ENCODE data around the gene TRIM13.

Gene TRIM13

DNA sequence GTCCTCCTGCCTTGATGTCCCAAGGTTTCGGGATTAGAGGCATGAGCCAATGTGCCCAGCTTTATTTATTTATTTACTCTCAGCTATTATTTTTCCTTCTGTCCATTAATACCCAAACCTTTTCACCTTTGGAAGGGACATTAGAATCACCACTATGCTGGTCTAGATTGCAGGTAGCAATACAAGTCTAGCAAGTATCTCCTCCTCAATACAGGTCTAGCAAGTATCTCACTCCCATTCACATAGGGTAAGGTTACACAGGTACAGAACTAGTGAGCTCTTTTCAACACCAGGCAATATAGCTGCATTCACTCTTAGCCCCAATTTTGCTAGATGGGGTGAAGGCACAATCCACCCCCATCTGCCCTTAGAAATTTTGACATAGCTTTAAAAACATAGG, 43.3 kb upstream of the TRIM13 start:
- Histone ChIP-seq H3K9me3 (ENCODE audit: control insufficient read depth, insufficient read depth, low read length) (no peaks in the 10 kb centered on the region), H3F3A (ENCODE audit: control insufficient read depth, insufficient read depth) (no peaks in the 10 kb centered on the region), H4K20me1 (ENCODE audit: control insufficient read depth, insufficient read depth, low read depth, low read length) (no peaks in the 10 kb centered on the region), H3K36me3 (ENCODE audit: control insufficient read depth, low read length) (no peaks in the 10 kb centered on the region), H3K4me1 (ENCODE audit: control insufficient read depth, low read length) (peaks cover 3% of the 10 kb centered on the region; the same call in 1 of the 2 replicates), H3K79me2 (ENCODE audit: control insufficient read depth, low read length) (no peaks in the 10 kb centered on the region), H3K27me3 (ENCODE audit: control insufficient read depth, low read length) (no peaks in the 10 kb centered on the region), H3K27ac (ENCODE audit: low read depth, low read length) (no peak overlapping the region), H3K9me2 (replicated peaks; ENCODE audit: control insufficient read depth, low read length) (no peaks in the 10 kb centered on the region), H3K4me3 (ENCODE audit: low read length) (no peak overlapping the region), H3K4me2 (ENCODE audit: low read length) (no peak overlapping the region)
- TF ChIP-seq EZH2phosphoT487 (IDR thresholded peaks at IDR 0.05; ENCODE audit: borderline replicate concordance, low read length) = no peak
- TF ChIP-seq, protein P1, sequence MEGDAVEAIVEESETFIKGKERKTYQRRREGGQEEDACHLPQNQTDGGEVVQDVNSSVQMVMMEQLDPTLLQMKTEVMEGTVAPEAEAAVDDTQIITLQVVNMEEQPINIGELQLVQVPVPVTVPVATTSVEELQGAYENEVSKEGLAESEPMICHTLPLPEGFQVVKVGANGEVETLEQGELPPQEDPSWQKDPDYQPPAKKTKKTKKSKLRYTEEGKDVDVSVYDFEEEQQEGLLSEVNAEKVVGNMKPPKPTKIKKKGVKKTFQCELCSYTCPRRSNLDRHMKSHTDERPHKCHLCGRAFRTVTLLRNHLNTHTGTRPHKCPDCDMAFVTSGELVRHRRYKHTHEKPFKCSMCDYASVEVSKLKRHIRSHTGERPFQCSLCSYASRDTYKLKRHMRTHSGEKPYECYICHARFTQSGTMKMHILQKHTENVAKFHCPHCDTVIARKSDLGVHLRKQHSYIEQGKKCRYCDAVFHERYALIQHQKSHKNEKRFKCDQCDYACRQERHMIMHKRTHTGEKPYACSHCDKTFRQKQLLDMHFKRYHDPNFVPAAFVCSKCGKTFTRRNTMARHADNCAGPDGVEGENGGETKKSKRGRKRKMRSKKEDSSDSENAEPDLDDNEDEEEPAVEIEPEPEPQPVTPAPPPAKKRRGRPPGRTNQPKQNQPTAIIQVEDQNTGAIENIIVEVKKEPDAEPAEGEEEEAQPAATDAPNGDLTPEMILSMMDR (IDR thresholded peaks at IDR 0.05; ENCODE audit: low read depth, low read length, poor library complexity, severe bottlenecking) = no peak

GRCh38 chr13:49954674-49955455, 42.0 kb upstream of the TRIM13 start:
- no peaks in the 10 kb centered on the region for H4K20me1 ChIP-seq (ENCODE audit: control insufficient read depth, insufficient read depth, low read depth, low read length)
- TF ChIP-seq EZH2phosphoT487 (IDR thresholded peaks at IDR 0.05; ENCODE audit: borderline replicate concordance, low read length) = no peak
- TF ChIP-seq, protein P1 (IDR thresholded peaks at IDR 0.05; ENCODE audit: low read depth, low read length, poor library complexity, severe bottlenecking) = no peak
- no peak overlapping the region for H3K27ac ChIP-seq (ENCODE audit: low read depth, low read length)
- peaks cover 3% of the 10 kb centered on the region; the same call in 1 of the 2 replicates for H3K4me1 ChIP-seq (ENCODE audit: control insufficient read depth, low read length)
- no peaks in the 10 kb centered on the region for H3K9me3 ChIP-seq (ENCODE audit: control insufficient read depth, insufficient read depth, low read length)
- H3K9me2 ChIP-seq (replicated peaks; ENCODE audit: control insufficient read depth, low read length) = no peaks in the 10 kb centered on the region
- H3K36me3 ChIP-seq (ENCODE audit: control insufficient read depth, low read length) = no peaks in the 10 kb centered on the region
- H3K27me3 ChIP-seq (ENCODE audit: control insufficient read depth, low read length) = no peaks in the 10 kb centered on the region
- no peaks in the 10 kb centered on the region for H3K79me2 ChIP-seq (ENCODE audit: control insufficient read depth, low read length)
- H3K4me3 ChIP-seq (ENCODE audit: low read length) = no peak overlapping the region
- H3F3A ChIP-seq (ENCODE audit: control insufficient read depth, insufficient read depth) = no peaks in the 10 kb centered on the region
- H3K4me2 ChIP-seq (ENCODE audit: low read length) = no peak overlapping the region

DNA sequence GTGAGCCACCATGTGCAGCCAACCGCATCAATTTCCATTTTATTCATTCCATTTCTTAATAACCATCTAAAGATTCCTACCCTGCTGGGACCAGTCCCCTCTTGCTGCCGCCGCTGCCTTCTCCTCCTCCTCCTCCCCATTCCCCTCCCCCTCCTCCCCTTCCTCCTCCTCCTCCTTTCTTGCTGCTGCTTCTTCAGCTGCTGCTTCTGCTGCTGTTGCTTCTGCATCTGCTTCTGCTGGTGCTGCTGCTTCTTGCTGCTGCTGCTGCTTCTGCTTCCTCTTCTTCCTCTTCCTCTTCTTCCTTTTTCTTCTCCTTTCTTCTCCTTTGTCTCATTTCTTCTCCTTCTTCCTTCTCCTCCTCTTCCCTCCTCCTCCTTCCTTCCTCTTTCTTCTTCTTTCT, 40.7 kb upstream of the TRIM13 start:
- no peaks in the 10 kb centered on the region for H3K36me3 ChIP-seq (ENCODE audit: control insufficient read depth, low read length)
- no peak for TF ChIP-seq EZH2phosphoT487 (IDR thresholded peaks at IDR 0.05; ENCODE audit: borderline replicate concordance, low read length)
- TF ChIP-seq, protein P1 (IDR thresholded peaks at IDR 0.05; ENCODE audit: low read depth, low read length, poor library complexity, severe bottlenecking) = no peak
- no peaks in the 10 kb centered on the region for H3K9me2 ChIP-seq (replicated peaks; ENCODE audit: control insufficient read depth, low read length)
- H3K4me2 ChIP-seq (ENCODE audit: low read length) = no peak overlapping the region
- H4K20me1 ChIP-seq (ENCODE audit: control insufficient read depth, insufficient read depth, low read depth, low read length) = no peaks in the 10 kb centered on the region
- no peaks in the 10 kb centered on the region for H3K9me3 ChIP-seq (ENCODE audit: control insufficient read depth, insufficient read depth, low read length)
- peaks cover 3% of the 10 kb centered on the region; the same call in 1 of the 2 replicates for H3K4me1 ChIP-seq (ENCODE audit: control insufficient read depth, low read length)
- no peaks in the 10 kb centered on the region for H3F3A ChIP-seq (ENCODE audit: control insufficient read depth, insufficient read depth)
- H3K27ac ChIP-seq (ENCODE audit: low read depth, low read length) = no peak overlapping the region
- no peak overlapping the region for H3K4me3 ChIP-seq (ENCODE audit: low read length)
- H3K79me2 ChIP-seq (ENCODE audit: control insufficient read depth, low read length) = no peaks in the 10 kb centered on the region
- H3K27me3 ChIP-seq (ENCODE audit: control insufficient read depth, low read length) = no peaks in the 10 kb centered on the region
